Measurements from ENCODE around the gene HM13.

HM13 gene

DNA sequence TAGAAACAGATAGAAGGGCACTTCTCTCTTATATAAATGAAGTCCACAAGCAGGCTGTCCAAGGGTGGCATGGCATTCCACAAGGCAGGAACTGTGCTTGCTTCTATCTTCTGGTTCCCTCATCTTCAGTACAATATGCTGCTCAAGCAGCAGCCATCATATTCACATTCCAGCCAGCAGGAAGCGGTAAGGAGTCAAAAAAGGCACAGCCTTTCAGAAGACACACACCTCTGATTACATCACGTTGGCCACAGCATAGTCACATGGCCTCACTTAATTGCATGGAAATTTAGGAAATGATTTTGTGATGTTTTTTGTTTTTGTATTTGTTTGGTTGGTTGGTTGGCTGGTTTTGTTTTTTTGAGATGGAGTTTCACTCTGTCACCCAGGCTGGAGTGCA, 20.1 kb upstream of the HM13 start:
- Histone ChIP-seq H3K27ac (replicated peaks; ENCODE audit: low read length) (no peak overlapping the region), H3K4me1 (ENCODE audit: control insufficient read depth in 2 of 2, insufficient read depth in 1 of 2, low read depth in 1 of 2, low read length in 2 of 2) (no peaks in the 10 kb centered on the region), H3K4ac (ENCODE audit: low read length) (no peak overlapping the region), H3K79me1 (ENCODE audit: low read depth, low read length) (no peaks in the 10 kb centered on the region), H3K9ac (ENCODE audit: low read depth, low read length, poor library complexity) (no peak overlapping the region), H3K9me3 (replicated peaks in 1 of 2; ENCODE audit: control insufficient read depth in 2 of 2, insufficient read depth in 1 of 2, low read depth in 1 of 2, low read length in 2 of 2) (peaks cover 0 to 10% of the 10 kb centered on the region in 2 donors), H3K14ac (ENCODE audit: low read length) (no peak overlapping the region), H2BK15ac (ENCODE audit: low read length) (no peak overlapping the region), H4K91ac (ENCODE audit: low read depth, low read length, poor library complexity) (no peak overlapping the region), H3K4me2 (ENCODE audit: insufficient read depth, low read length, poor library complexity, severe bottlenecking) (no peak overlapping the region), H3K18ac (ENCODE audit: low read length) (no peak overlapping the region), H3K27me3 (ENCODE audit: control insufficient read depth in 3 of 3, insufficient read depth in 3 of 3, low read depth in 1 of 3, low read length in 3 of 3) (peaks cover 0 to 11% (median 0%) of the 10 kb centered on the region in 3 experiments), H2AK5ac (ENCODE audit: low read depth, low read length) (no peak overlapping the region), H4K8ac (ENCODE audit: low read depth, low read length) (no peak overlapping the region), H2AFZ (ENCODE audit: low read length) (no peak overlapping the region), H2BK12ac (ENCODE audit: low read length) (no peak overlapping the region), H3K4me3 (ENCODE audit: low read length in 2 of 2) (no peak overlapping the region), H2BK120ac (ENCODE audit: low read depth, low read length) (no peak overlapping the region), H2BK5ac (ENCODE audit: low read length) (no peak overlapping the region), H3K36me3 (replicated peaks in 1 of 2; ENCODE audit: control insufficient read depth in 2 of 2, insufficient read depth in 2 of 2, low read length in 2 of 2) (no peaks in the 10 kb centered on the region), H3K23ac (ENCODE audit: low read depth, low read length, poor library complexity) (no peak overlapping the region)
- WGBS, 2 donors (ENCODE audit: extremely low coverage in 2 of 2, insufficient read length in 2 of 2, insufficient replicate concordance in 1 of 2) = no CpG with 5 or more reads among the region's 2 CpGs
- DNase-seq (ENCODE audit: low spot score) = no peak

DNA sequence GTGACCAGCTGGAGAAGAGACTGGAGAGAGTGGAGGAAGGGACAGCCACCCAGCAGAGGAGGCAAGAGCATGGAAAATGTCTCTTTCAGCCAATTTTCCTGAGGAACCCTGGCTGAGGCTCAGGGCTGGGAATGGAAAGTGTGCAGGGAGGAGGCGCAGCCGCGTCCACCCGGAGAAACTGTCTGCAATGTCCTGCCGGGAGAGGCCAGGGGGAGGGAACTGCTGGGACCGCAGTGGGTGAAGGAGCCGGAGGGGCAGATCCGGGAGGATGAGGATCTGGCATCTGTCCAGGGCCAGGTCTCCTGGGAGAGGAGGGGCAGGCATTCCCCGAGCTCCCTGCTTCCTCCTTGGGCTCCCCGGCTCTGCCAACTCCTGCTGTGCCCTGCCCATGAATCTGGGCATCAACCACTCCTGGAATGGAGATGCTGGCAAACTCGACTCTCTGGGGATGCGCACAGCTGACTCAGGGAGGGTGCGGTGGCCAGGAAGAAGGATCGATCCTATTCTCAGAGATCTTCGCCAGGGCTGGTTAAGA, 17.4 kb upstream of the HM13 start:
- Histone ChIP-seq H3K4me2 (ENCODE audit: insufficient read depth, low read length, poor library complexity, severe bottlenecking) (no peak overlapping the region), H3K27ac (replicated peaks; ENCODE audit: low read length) (no peak overlapping the region), H4K8ac (ENCODE audit: low read depth, low read length) (no peak overlapping the region), H2BK5ac (ENCODE audit: low read length) (no peak overlapping the region), H3K14ac (ENCODE audit: low read length) (no peak overlapping the region), H2AFZ (ENCODE audit: low read length) (peak overlapping the region; percentile 49), H3K4ac (ENCODE audit: low read length) (no peak overlapping the region), H2AK5ac (ENCODE audit: low read depth, low read length) (no peak overlapping the region), H2BK12ac (ENCODE audit: low read length) (no peak overlapping the region), H3K79me1 (ENCODE audit: low read depth, low read length) (no peaks in the 10 kb centered on the region), H3K23ac (ENCODE audit: low read depth, low read length, poor library complexity) (no peak overlapping the region), H2BK15ac (ENCODE audit: low read length) (no peak overlapping the region), H3K18ac (ENCODE audit: low read length) (no peak overlapping the region), H3K36me3 (replicated peaks in 1 of 2; ENCODE audit: control insufficient read depth in 2 of 2, insufficient read depth in 2 of 2, low read length in 2 of 2) (no peaks in the 10 kb centered on the region), H3K9me3 (replicated peaks in 1 of 2; ENCODE audit: control insufficient read depth in 2 of 2, insufficient read depth in 1 of 2, low read depth in 1 of 2, low read length in 2 of 2) (peaks cover 0 to 12% of the 10 kb centered on the region in 2 donors), H3K9ac (ENCODE audit: low read depth, low read length, poor library complexity) (no peak overlapping the region), H3K4me1 (ENCODE audit: control insufficient read depth in 2 of 2, insufficient read depth in 1 of 2, low read depth in 1 of 2, low read length in 2 of 2) (no peaks in the 10 kb centered on the region), H3K4me3 (ENCODE audit: low read length in 2 of 2) (no peak overlapping the region), H3K27me3 (ENCODE audit: control insufficient read depth in 3 of 3, insufficient read depth in 3 of 3, low read depth in 1 of 3, low read length in 3 of 3) (peaks cover 0 to 15% (median 0%) of the 10 kb centered on the region in 3 experiments), H2BK120ac (ENCODE audit: low read depth, low read length) (no peak overlapping the region), H4K91ac (ENCODE audit: low read depth, low read length, poor library complexity) (no peak overlapping the region)
- DNase-seq (ENCODE audit: low spot score) = no peak
- no CpG with 5 or more reads among the region's 15 CpGs for WGBS, 2 donors (ENCODE audit: extremely low coverage in 2 of 2, insufficient read length in 2 of 2, insufficient replicate concordance in 1 of 2)

DNA sequence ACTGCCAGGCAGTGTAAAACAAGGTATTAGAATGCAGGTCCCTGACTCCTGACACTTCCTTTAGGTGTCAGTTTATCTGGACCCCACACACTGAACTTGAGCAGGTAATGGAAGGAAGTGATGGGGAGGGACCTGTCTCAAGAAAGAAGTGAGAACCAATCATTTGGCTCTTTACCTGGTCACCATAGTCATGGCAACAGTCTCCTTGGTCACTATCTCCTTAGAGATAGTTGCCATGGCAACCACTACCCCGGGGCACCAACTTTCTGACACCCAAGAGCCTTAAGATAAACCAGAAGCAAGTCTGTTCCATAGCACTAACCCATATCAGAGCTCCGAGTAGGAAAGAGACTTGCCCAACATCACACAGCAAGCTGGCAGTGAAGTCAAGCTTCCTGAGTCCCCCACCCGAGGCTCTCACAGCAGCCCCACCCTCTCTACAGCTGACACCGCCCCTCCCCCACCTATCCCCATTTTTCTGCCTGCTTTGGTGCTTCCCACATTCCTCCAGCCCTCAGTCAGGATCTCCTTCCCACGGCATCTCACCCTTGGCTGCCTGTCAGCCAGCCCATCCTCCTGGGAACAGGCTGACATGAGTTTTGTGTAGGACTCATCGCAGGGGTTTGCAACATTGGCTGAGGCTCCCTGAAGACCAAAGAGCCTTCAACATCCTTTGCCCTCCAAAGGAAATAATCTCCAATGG, 16.3 kb upstream of the HM13 start:
- Histone ChIP-seq H3K36me3 (replicated peaks in 1 of 2; ENCODE audit: control insufficient read depth in 2 of 2, insufficient read depth in 2 of 2, low read length in 2 of 2) (no peaks in the 10 kb centered on the region), H2AK5ac (ENCODE audit: low read depth, low read length) (no peak overlapping the region), H3K14ac (ENCODE audit: low read length) (no peak overlapping the region), H3K27me3 (ENCODE audit: control insufficient read depth in 3 of 3, insufficient read depth in 3 of 3, low read depth in 1 of 3, low read length in 3 of 3) (peaks cover 0 to 15% (median 0%) of the 10 kb centered on the region in 3 experiments), H3K9me3 (replicated peaks in 1 of 2; ENCODE audit: control insufficient read depth in 2 of 2, insufficient read depth in 1 of 2, low read depth in 1 of 2, low read length in 2 of 2) (peaks cover 0 to 12% of the 10 kb centered on the region in 2 donors), H2BK15ac (ENCODE audit: low read length) (no peak overlapping the region), H2BK5ac (ENCODE audit: low read length) (no peak overlapping the region), H3K4ac (ENCODE audit: low read length) (no peak overlapping the region), H4K8ac (ENCODE audit: low read depth, low read length) (no peak overlapping the region), H3K23ac (ENCODE audit: low read depth, low read length, poor library complexity) (no peak overlapping the region), H2BK12ac (ENCODE audit: low read length) (no peak overlapping the region), H3K18ac (ENCODE audit: low read length) (no peak overlapping the region), H3K4me2 (ENCODE audit: insufficient read depth, low read length, poor library complexity, severe bottlenecking) (no peak overlapping the region), H3K27ac (replicated peaks; ENCODE audit: low read length) (no peak overlapping the region), H2AFZ (ENCODE audit: low read length) (no peak overlapping the region), H3K9ac (ENCODE audit: low read depth, low read length, poor library complexity) (no peak overlapping the region), H4K91ac (ENCODE audit: low read depth, low read length, poor library complexity) (no peak overlapping the region), H3K4me1 (ENCODE audit: control insufficient read depth in 2 of 2, insufficient read depth in 1 of 2, low read depth in 1 of 2, low read length in 2 of 2) (no peaks in the 10 kb centered on the region), H2BK120ac (ENCODE audit: low read depth, low read length) (no peak overlapping the region), H3K79me1 (ENCODE audit: low read depth, low read length) (no peaks in the 10 kb centered on the region), H3K4me3 (ENCODE audit: low read length in 2 of 2) (no peak overlapping the region)
- no CpG with 5 or more reads among the region's 6 CpGs for WGBS, 2 donors (ENCODE audit: extremely low coverage in 2 of 2, insufficient read length in 2 of 2, insufficient replicate concordance in 1 of 2)
- DNase-seq (ENCODE audit: low spot score) = no peak

DNA sequence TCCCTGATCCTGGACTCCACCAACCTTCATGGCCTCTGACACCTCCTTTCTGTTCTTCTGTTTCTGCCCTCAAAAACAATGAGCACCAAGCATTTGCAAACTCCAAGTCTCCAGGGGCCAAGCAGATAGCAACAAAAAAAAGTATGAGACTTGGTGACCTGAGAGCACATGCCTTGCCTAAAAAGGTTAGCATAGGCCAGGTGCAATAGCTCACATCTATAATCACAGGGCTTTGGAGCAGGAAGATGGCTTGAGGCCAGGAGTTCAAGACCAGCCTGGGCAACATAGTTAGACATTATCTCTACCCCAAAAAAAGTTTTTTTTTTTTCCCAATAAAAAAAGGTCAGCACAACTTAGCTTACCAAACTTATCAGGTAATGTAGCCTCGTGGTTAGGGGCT, 13.7 kb upstream of the HM13 start:
- H3K4me3 ChIP-seq (ENCODE audit: low read length in 2 of 2) = no peak overlapping the region
- H3K27ac ChIP-seq (replicated peaks; ENCODE audit: low read length) = no peak overlapping the region
- no peak overlapping the region for H2BK120ac ChIP-seq (ENCODE audit: low read depth, low read length)
- no peak overlapping the region for H3K23ac ChIP-seq (ENCODE audit: low read depth, low read length, poor library complexity)
- H2BK5ac ChIP-seq (ENCODE audit: low read length) = no peak overlapping the region
- H3K9ac ChIP-seq (ENCODE audit: low read depth, low read length, poor library complexity) = no peak overlapping the region
- no peak overlapping the region for H3K4me2 ChIP-seq (ENCODE audit: insufficient read depth, low read length, poor library complexity, severe bottlenecking)
- no peak overlapping the region for H3K18ac ChIP-seq (ENCODE audit: low read length)
- no peak overlapping the region for H2BK15ac ChIP-seq (ENCODE audit: low read length)
- H3K9me3 ChIP-seq (replicated peaks in 1 of 2; ENCODE audit: control insufficient read depth in 2 of 2, insufficient read depth in 1 of 2, low read depth in 1 of 2, low read length in 2 of 2) = peaks cover 0 to 10% of the 10 kb centered on the region in 2 donors
- H3K36me3 ChIP-seq (replicated peaks in 1 of 2; ENCODE audit: control insufficient read depth in 2 of 2, insufficient read depth in 2 of 2, low read length in 2 of 2) = no peaks in the 10 kb centered on the region
- H3K27me3 ChIP-seq (ENCODE audit: control insufficient read depth in 3 of 3, insufficient read depth in 3 of 3, low read depth in 1 of 3, low read length in 3 of 3) = peaks cover 0 to 15% (median 0%) of the 10 kb centered on the region in 3 experiments
- no peak overlapping the region for H4K8ac ChIP-seq (ENCODE audit: low read depth, low read length)
- H3K4me1 ChIP-seq (ENCODE audit: control insufficient read depth in 2 of 2, insufficient read depth in 1 of 2, low read depth in 1 of 2, low read length in 2 of 2) = no peaks in the 10 kb centered on the region
- H2BK12ac ChIP-seq (ENCODE audit: low read length) = no peak overlapping the region
- no peak overlapping the region for H2AK5ac ChIP-seq (ENCODE audit: low read depth, low read length)
- no peak overlapping the region for H4K91ac ChIP-seq (ENCODE audit: low read depth, low read length, poor library complexity)
- no CpG with 5 or more reads among the region's 1 CpG for WGBS, 2 donors (ENCODE audit: extremely low coverage in 2 of 2, insufficient read length in 2 of 2, insufficient replicate concordance in 1 of 2)
- H3K4ac ChIP-seq (ENCODE audit: low read length) = no peak overlapping the region
- H3K79me1 ChIP-seq (ENCODE audit: low read depth, low read length) = no peaks in the 10 kb centered on the region
- no peak overlapping the region for H3K14ac ChIP-seq (ENCODE audit: low read length)
- DNase-seq (ENCODE audit: low spot score) = no peak
- H2AFZ ChIP-seq (ENCODE audit: low read length) = no peak overlapping the region
